ENCODE measurements around the gene GJB1.
"Not testable (repeated sequence)": the region's sequence is repeated elsewhere in the genome, so short reads cannot be mapped to it uniquely, and the experiment has no call there.

The GJB1 gene

GRCh38 chrX:71222929-71223328 is at the start of gene GJB1:
GJB1 (plus strand) TSS chrX:71223224; CDS start chrX:71223708, 484 bp downstream.
- no peak for DNase-seq (ENCODE audit: low read depth)

GRCh38 chrX:71173440-71173839 is 49.6 kb upstream of the GJB1 start:
- no peak for DNase-seq (ENCODE audit: low read depth)

- no peak for DNase-seq (ENCODE audit: low read depth)
These were observed 48.2 kb upstream of the GJB1 start for GRCh38 chrX:71174795-71175194.

- DNase-seq (ENCODE audit: low read depth) = no peak
These were observed 47.5 kb upstream of the GJB1 start for GRCh38 chrX:71175531-71175930.

GRCh38 chrX:71177327-71177726 is 45.7 kb upstream of the GJB1 start:
- no peak for DNase-seq (ENCODE audit: low read depth)

GRCh38 chrX:71178908-71179307 is 44.1 kb upstream of the GJB1 start:
- DNase-seq (ENCODE audit: low read depth) = no peak

GRCh38 chrX:71180579-71181265 is 42.3 kb upstream of the GJB1 start:
- DNase-seq (ENCODE audit: low read depth) = not testable (repeated sequence)

- DNase-seq (ENCODE audit: low read depth) = no peak
These were observed 41.5 kb upstream of the GJB1 start for GRCh38 chrX:71181558-71181909.

- DNase-seq (ENCODE audit: low read depth) = peak; percentile 53
These were observed 40.9 kb upstream of the GJB1 start for GRCh38 chrX:71181910-71182799.

- DNase-seq (ENCODE audit: low read depth) = no peak
These were observed 40.2 kb upstream of the GJB1 start for GRCh38 chrX:71182871-71183270.

- DNase-seq (ENCODE audit: low read depth) = no peak
These were observed 39.7 kb upstream of the GJB1 start for GRCh38 chrX:71183341-71183740.

GRCh38 chrX:71184092-71184491 is 38.9 kb upstream of the GJB1 start:
- no peak for DNase-seq (ENCODE audit: low read depth)

GRCh38 chrX:71184803-71185495 is 38.1 kb upstream of the GJB1 start:
- no peak for DNase-seq (ENCODE audit: low read depth)

GRCh38 chrX:71191248-71191647 is 31.8 kb upstream of the GJB1 start:
- DNase-seq (ENCODE audit: low read depth) = no peak

- no peak for DNase-seq (ENCODE audit: low read depth)
These were observed 26.9 kb upstream of the GJB1 start for GRCh38 chrX:71195964-71196649.

- DNase-seq (ENCODE audit: low read depth) = no peak
These were observed 25.0 kb upstream of the GJB1 start for GRCh38 chrX:71198066-71198465.

- no peak for DNase-seq (ENCODE audit: low read depth)
These were observed 23.6 kb upstream of the GJB1 start for GRCh38 chrX:71199252-71200008.

GRCh38 chrX:71210816-71211215 is 12.2 kb upstream of the GJB1 start:
- DNase-seq (ENCODE audit: low read depth) = no peak

GRCh38 chrX:71212536-71212935 is 10.5 kb upstream of the GJB1 start:
- no peak for DNase-seq (ENCODE audit: low read depth)

- DNase-seq (ENCODE audit: low read depth) = no peak
These were observed 8.9 kb upstream of the GJB1 start for GRCh38 chrX:71214152-71214551.

GRCh38 chrX:71214604-71215337 is 8.3 kb upstream of the GJB1 start:
- no peak for DNase-seq (ENCODE audit: low read depth)

Data from stimulated activated CD8-positive, alpha-beta memory T cell treated with anti-CD3 and anti-CD28 coated beads, Interleukin-7, amount 100 ng/mL, for 24 hours (primary cell).